Measurements from ENCODE around the gene UMAD1. TPM values are rescaled to one million over a fixed set of nuclear protein-coding genes. Genes with fewer than 3 reads are reported as not detected.
"Not testable (repeated sequence)": the region's sequence is repeated elsewhere in the genome, so short reads cannot be mapped to it uniquely, and the experiment has no call there.

The UMAD1 gene
- total and polyA plus RNA-seq, 2 donors from 2014 or later, result 18.0 to 20.3 TPM

GRCh38 chr7:7816816-7817536, 176.4 kb downstream of the UMAD1 start:
- H3K27me3 ChIP-seq (ENCODE audit: control insufficient read depth, insufficient read depth, low read length), result no peaks in the 10 kb centered on the region
- no peak for FAIRE-seq

GRCh38 chr7:7817748-7818147, 177.2 kb downstream of the UMAD1 start:
- intact Hi-C loops (cut with DNase I), result no loop called here
- H3K9me3 ChIP-seq (ENCODE audit: control insufficient read depth in 2 of 3, insufficient read depth in 1 of 3, low read length in 3 of 3), result no peaks in the 10 kb centered on the region
- H3K27ac ChIP-seq (ENCODE audit: low read depth in 2 of 2, low read length in 2 of 2), result no peak overlapping the region
- no peaks in the 10 kb centered on the region for H3K27me3 ChIP-seq (ENCODE audit: control insufficient read depth, insufficient read depth, low read length)
- no peaks in the 10 kb centered on the region for H3K4me1 ChIP-seq (ENCODE audit: control insufficient read depth in 2 of 3, insufficient read depth in 2 of 3, low read depth in 1 of 3, low read length in 3 of 3)
- no peak for TF ChIP-seq CTCF (IDR thresholded peaks at IDR 0.05; ENCODE audit: borderline replicate concordance, extremely low read depth, insufficient read depth)
- no peak for DNase-seq
- H3K9ac ChIP-seq (ENCODE audit: low read length in 3 of 3), result no peak overlapping the region
- peaks cover 0 to 5% (median 0%) of the 10 kb centered on the region in 3 donors for H3K36me3 ChIP-seq (ENCODE audit: control insufficient read depth in 2 of 3, insufficient read depth in 3 of 3, low read length in 3 of 3)
- no peak for FAIRE-seq
- H3K4me3 ChIP-seq (ENCODE audit: low read length in 3 of 3), result no peak overlapping the region

More at GRCh38 chr7:7816816-7817536, 176.4 kb downstream of the UMAD1 start:
- intact Hi-C loops (cut with DNase I), result no loop called here
- Histone ChIP-seq H3K36me3 (ENCODE audit: control insufficient read depth in 2 of 3, insufficient read depth in 3 of 3, low read length in 3 of 3) (peaks cover 0 to 5% (median 0%) of the 10 kb centered on the region in 3 donors), H3K27ac (ENCODE audit: low read depth in 2 of 2, low read length in 2 of 2) (no peak overlapping the region), H3K4me1 (ENCODE audit: control insufficient read depth in 2 of 3, insufficient read depth in 2 of 3, low read depth in 1 of 3, low read length in 3 of 3) (no peaks in the 10 kb centered on the region), H3K9me3 (ENCODE audit: control insufficient read depth in 2 of 3, insufficient read depth in 1 of 3, low read length in 3 of 3) (no peaks in the 10 kb centered on the region), H3K4me3 (ENCODE audit: low read length in 3 of 3) (no peak overlapping the region), H3K9ac (ENCODE audit: low read length in 3 of 3) (no peak overlapping the region)
- TF ChIP-seq CTCF (IDR thresholded peaks at IDR 0.05; ENCODE audit: borderline replicate concordance, extremely low read depth, insufficient read depth), result no peak
- DNase-seq, result no peak

- FAIRE-seq; H3K4me1 ChIP-seq (ENCODE audit: control insufficient read depth in 2 of 3, insufficient read depth in 2 of 3, low read depth in 1 of 3, low read length in 3 of 3); intact Hi-C loops (cut with DNase I); H3K27ac ChIP-seq (ENCODE audit: low read depth in 2 of 2, low read length in 2 of 2); H3K4me3 ChIP-seq (ENCODE audit: low read length in 3 of 3); DNase-seq; H3K9me3 ChIP-seq (ENCODE audit: control insufficient read depth in 2 of 3, insufficient read depth in 1 of 3, low read length in 3 of 3); H3K36me3 ChIP-seq (ENCODE audit: control insufficient read depth in 2 of 3, insufficient read depth in 3 of 3, low read length in 3 of 3); H3K9ac ChIP-seq (ENCODE audit: low read length in 3 of 3); H3K27me3 ChIP-seq (ENCODE audit: control insufficient read depth, insufficient read depth, low read length): not testable (repeated sequence)
Observed at GRCh38 chr7:7818179-7818578, 177.6 kb downstream of the UMAD1 start.

GRCh38 chr7:7819442-7820247, 179.1 kb downstream of the UMAD1 start:
- H3K27ac ChIP-seq (ENCODE audit: low read depth in 2 of 2, low read length in 2 of 2), result no peak overlapping the region
- H3K4me1 ChIP-seq (ENCODE audit: control insufficient read depth in 2 of 3, insufficient read depth in 2 of 3, low read depth in 1 of 3, low read length in 3 of 3), result no peaks in the 10 kb centered on the region
- intact Hi-C loops (cut with DNase I), result no loop called here
- H3K27me3 ChIP-seq (ENCODE audit: control insufficient read depth, insufficient read depth, low read length), result no peaks in the 10 kb centered on the region
- no peak for DNase-seq
- H3K9me3 ChIP-seq (ENCODE audit: control insufficient read depth in 2 of 3, insufficient read depth in 1 of 3, low read length in 3 of 3), result no peaks in the 10 kb centered on the region
- no peak for FAIRE-seq
- H3K36me3 ChIP-seq (ENCODE audit: control insufficient read depth in 2 of 3, insufficient read depth in 3 of 3, low read length in 3 of 3), result peaks cover 0 to 5% (median 0%) of the 10 kb centered on the region in 3 donors
- no peak overlapping the region for H3K9ac ChIP-seq (ENCODE audit: low read length in 3 of 3)
- no peak for TF ChIP-seq CTCF (IDR thresholded peaks at IDR 0.05; ENCODE audit: borderline replicate concordance, extremely low read depth, insufficient read depth)
- H3K4me3 ChIP-seq (ENCODE audit: low read length in 3 of 3), result no peak overlapping the region
